K562 (cell line): ENCODE measurements around the gene POLR2M. TPM values are rescaled to one million over a fixed set of nuclear protein-coding genes. Genes with fewer than 3 reads are reported as not detected.

Experiments
- ATAC-seq: fragments of 200-7000 bp; cut with Tn5 transposase; 3 replicates; pipeline ENCODE4 v1.9.1; 2020; ENCODE audit warnings: moderate library complexity
- BruUV-seq: library from RNA; stranded (reverse); fragments of 400-500 nt; replicated peaks from 2 replicates; lab custom pipeline; 2021; lab: Mats Ljungman, UMichigan
- CTCF ChIA-PET: fragments of 300-600 bp; formaldehyde crosslinking; extraction: SDS; loops from one replicate; lab custom pipeline; 2021; ENCODE audit warnings: low intra/inter-chr PET ratio; lab: Yijun Ruan, JAX
- POLR2A ChIA-PET: fragments of 300-600, 350-650 bp; sonication (Branson Sonifier 250); formaldehyde crosslinking; extraction: SDS; loops from one replicate; lab custom pipeline; 2021; ENCODE audit warnings: antibody characterized with exemption, inconsistent platforms; lab: Yijun Ruan, JAX
- DNase-seq, 4 experiments: peaks; one replicate each; pipeline versions ENCODE4 v3.0.0 to v3.0.0-alpha.2; 2011 to 2018; ENCODE audit warnings: low spot score in 3 of 4, mixed read lengths in 3 of 4; ENCODE audit errors: extremely low read depth in 1 of 4
- FAIRE-seq: peaks from 2 replicates; lab custom pipeline; 2011; peaks lifted over from hg19 to GRCh38; lab: Jason Lieb, UNC
- H2AFZ ChIP-seq: 2 replicates; pipeline ENCODE4 v1.6.0; 2011; ENCODE audit warnings: low read depth, low read length, control low read depth, inconsistent platforms
- H3K27ac ChIP-seq: fragments of 200-600 bp; 3 replicates; pipeline ENCODE4 v1.8.0; 2011; ENCODE audit warnings: low read depth, mild to moderate bottlenecking, control low read depth, inconsistent platforms, low read length, moderate library complexity, mixed read lengths; ENCODE audit errors: extremely low read depth
- H3K27me3 ChIP-seq, 2 experiments: fragments of 300-600 bp in 1 of 2; 2 replicates in 1 of 2; 3 replicates in 1 of 2; pipeline versions ENCODE4 v1.6.0 to v1.8.0; 2011; ENCODE audit warnings: inconsistent platforms in 2 of 2, low read length in 2 of 2, mild to moderate bottlenecking in 1 of 2, mixed read lengths in 1 of 2, moderate library complexity in 1 of 2; ENCODE audit not compliant: control insufficient read depth in 2 of 2, insufficient read depth in 2 of 2
- H3K36me3 ChIP-seq: fragments of 300-600 bp; 3 replicates; pipeline ENCODE4 v1.8.0; 2011; ENCODE audit warnings: mild to moderate bottlenecking, low read length, inconsistent platforms; ENCODE audit not compliant: control insufficient read depth, insufficient read depth
- H3K4me1 ChIP-seq, 2 experiments: fragments of 200-600 bp in 1 of 2; replicated peaks in 1 of 2; 2 replicates in 1 of 2; 3 replicates in 1 of 2; pipeline versions ENCODE4 v1.5.1 to v1.8.0; 2011; ENCODE audit warnings: inconsistent platforms in 2 of 2, low read length in 2 of 2, mild to moderate bottlenecking in 1 of 2, mixed read lengths in 1 of 2, moderate library complexity in 1 of 2; ENCODE audit not compliant: control insufficient read depth in 2 of 2, insufficient read depth in 2 of 2
- H3K4me2 ChIP-seq: 2 replicates; pipeline ENCODE4 v1.6.1; 2011; ENCODE audit warnings: low read length, control low read depth, inconsistent platforms, mixed read lengths; ENCODE audit not compliant: insufficient read depth
- H3K4me3 ChIP-seq: fragments of 200-600 bp; sonication (generic), shearing (Covaris generic); 2 replicates; pipeline ENCODE4 v1.5.1; 2016; ENCODE audit warnings: control low read depth, inconsistent platforms
- H3K79me2 ChIP-seq: fragments of 200-600 bp; 3 replicates; pipeline ENCODE4 v1.8.0; 2011; ENCODE audit warnings: low read length, inconsistent platforms; ENCODE audit not compliant: control insufficient read depth, insufficient read depth
- H3K9ac ChIP-seq, 2 experiments: 2 replicates each; pipeline versions ENCODE4 v1.6.0 to v1.6.1; 2011; ENCODE audit warnings: low read depth in 2 of 2, low read length in 2 of 2, control low read depth in 1 of 2, inconsistent platforms in 1 of 2, mild to moderate bottlenecking in 1 of 2, mixed read lengths in 1 of 2; ENCODE audit not compliant: insufficient read depth in 1 of 2
- H3K9me1 ChIP-seq: one replicate; pipeline ENCODE4 v1.6.0; 2011; ENCODE audit warnings: inconsistent platforms, mild to moderate bottlenecking, low read length, moderate library complexity; ENCODE audit not compliant: control insufficient read depth, insufficient read depth
- H3K9me3 ChIP-seq: replicated peaks from 2 replicates; pipeline ENCODE4 v1.5.1; 2011; ENCODE audit warnings: low read depth, low read length, inconsistent platforms; ENCODE audit not compliant: control insufficient read depth, insufficient read depth
- H4K20me1 ChIP-seq: replicated peaks from 2 replicates; pipeline ENCODE4 v1.6.1; 2011; ENCODE audit warnings: low read length, inconsistent platforms, mixed read lengths; ENCODE audit not compliant: control insufficient read depth, insufficient read depth
- HMGXB4 ChIP-seq: sonication (generic); formaldehyde crosslinking; IDR thresholded peaks from 2 replicates; pipeline ENCODE4 v1.8.1; 2023; ENCODE audit warnings: mild to moderate bottlenecking, missing genetic modification reagents
- SRSF3 ChIP-seq: fragments of 200-400 bp; formaldehyde crosslinking; IDR thresholded peaks from 2 replicates; pipeline ENCODE4 v1.6.1; 2016; ENCODE audit warnings: mild to moderate bottlenecking, low read length, moderate library complexity; ENCODE audit not compliant: insufficient read depth
- TSHZ1 ChIP-seq: fragments of 250-450 bp; sonication (Bioruptor Pico); IDR thresholded peaks from 2 replicates; pipeline ENCODE4 v1.4.0; 2020; ENCODE audit warnings: mild to moderate bottlenecking, moderate library complexity
- ZC3H11A ChIP-seq: IDR thresholded peaks from 2 replicates; pipeline ENCODE4 v1.6.1; 2012; ENCODE audit warnings: low read depth, low read length, improper control_type of control experiment
- WGBS: fragments of 100-300 bp; shearing (Covaris generic); methylation state at CpG from one replicate; pipeline ENCODE4 v1.1.6; 2016; ENCODE audit warnings: low coverage, mixed read lengths; ENCODE audit not compliant: insufficient coverage; ENCODE audit errors: missing lambda C conversion rate; 5-methylcytosine and 5-hydroxymethylcytosine counted together
- in situ Hi-C: fragments of 300-500 bp; cut with MboI; formaldehyde crosslinking; loops from 4 replicates; pipeline ENCODE4 v1.15.0; 2018; ENCODE audit warnings: inconsistent platforms, mixed read lengths
- intact Hi-C: fragments of 100-400 bp; cut with micrococcal nuclease; formaldehyde crosslinking; loops from 2 replicates; pipeline ENCODE4 v1.14.2; 2022
- polyA plus RNA-seq, 8 experiments: library from polyadenylated mRNA; depleted of rRNA in 4 of 8; stranded (reverse) in 5 of 8; unstranded in 3 of 8; fragments of >200 nt; fragmentation: Nextera tagmentation in 2 of 8; fragmentation: Illumina TruSeq in 1 of 8; extraction: Ambion mirVana in 2 of 8; extraction: Trizol in 1 of 8; gene quantifications; 2 replicates each; pipeline versions ENCODE4 v1.2.1 to v1.2.3, GENCODE V29; 2011 to 2014; ENCODE audit warnings: inconsistent platforms in 1 of 8, missing spikeins in 1 of 8
- total RNA-seq, 7 experiments: library from RNA; depleted of rRNA in 6 of 7; stranded (reverse); fragments of >200 nt in 6 of 7; fragmentation: Illumina TruSeq in 2 of 7; extraction: Trizol in 2 of 7; gene quantifications; 2 replicates each; pipeline versions ENCODE4 v1.2.1 to v1.2.3, GENCODE V29; 2011 to 2021; ENCODE audit warnings: low replicate concordance in 1 of 7

POLR2M gene
- total and polyA plus RNA-seq, 9 of the 15 experiments (the other 6 are each of a cell fraction or from before 2014, with no cell fraction given) = 9.2 to 1,050 (median 43.0) TPM

- no peak for TF ChIP-seq SRSF3
- TF ChIP-seq HMGXB4 (CRISPR knock-in tag) = no peak
- no peak for TF ChIP-seq ZC3H11A
- no peak for TF ChIP-seq TSHZ1 (CRISPR knock-in tag)
- TF ChIP-seq, all 486 proteins: peak for 0
- no peak for ATAC-seq
- no peak overlapping the region for H3K4me2 ChIP-seq
- no peaks in the 10 kb centered on the region for H3K9me3 ChIP-seq
- H3K27me3 ChIP-seq = peaks cover 16 to 22% of the 10 kb centered on the region in 2 experiments; a peak in 4 of 5 replicates
- no peak for DNase-seq
- H3K4me3 ChIP-seq = no peak overlapping the region
- intact Hi-C loops (no loop called here), in situ Hi-C loops (no loop called here)
- no TSS peak for BruUV-seq
- no peaks in the 10 kb centered on the region for H3K9me1 ChIP-seq
- no peaks in the 10 kb centered on the region for H3K79me2 ChIP-seq
- POLR2A ChIA-PET = interaction anchor here (0.6 kb wide), 1 partner anchor 406 kb away, joined by 3 read pairs; no protein-coding TSS in a partner anchor
- no peak overlapping the region for H2AFZ ChIP-seq
- no peaks in the 10 kb centered on the region for H3K4me1 ChIP-seq
- no peaks in the 10 kb centered on the region for H4K20me1 ChIP-seq
- 0% methylated on average over 1 of the region's 1 CpG for WGBS
- CTCF ChIA-PET = no interaction called here
- no peaks in the 10 kb centered on the region for H3K36me3 ChIP-seq
- no peak overlapping the region for H3K9ac ChIP-seq
- no peak overlapping the region for H3K27ac ChIP-seq
- no peak for FAIRE-seq
Measured at GRCh38 chr15:57761562-57761961, 55.0 kb downstream of the POLR2M start.
